ENCODE measurements around the gene CTTNBP2.

Gene CTTNBP2

DNA sequence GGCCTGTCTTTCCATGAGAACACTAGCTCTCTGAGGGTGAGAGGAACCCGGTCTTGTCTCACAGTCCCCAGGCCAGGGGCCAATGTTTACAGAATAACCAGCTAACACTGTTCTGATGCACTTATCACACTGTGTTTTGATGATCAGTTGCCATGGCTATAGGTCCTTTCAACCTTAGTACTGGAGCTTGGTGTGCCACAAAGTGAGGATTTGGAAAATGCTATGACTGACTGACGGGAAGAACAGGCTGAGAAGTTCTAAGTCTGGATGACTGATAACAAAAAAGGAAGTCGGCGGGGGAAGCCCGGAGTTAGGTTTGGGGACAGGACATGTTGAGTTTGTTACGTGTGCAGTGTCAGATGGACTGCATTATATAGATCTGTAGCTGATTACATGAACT lies 141.8 kb downstream of the CTTNBP2 start:
- Histone ChIP-seq H3K27me3 (replicated peaks; ENCODE audit: insufficient read depth, low read length) (no peaks in the 10 kb centered on the region), H3F3A (ENCODE audit: insufficient read depth, low read length) (no peaks in the 10 kb centered on the region), H3K9me3 (replicated peaks; ENCODE audit: insufficient read depth, low read length) (no peaks in the 10 kb centered on the region), H3K4me2 (ENCODE audit: low read depth, low read length) (no peak overlapping the region), H3K79me2 (ENCODE audit: low read length) (no peaks in the 10 kb centered on the region), H3K36me3 (replicated peaks; ENCODE audit: insufficient read depth, low read length) (no peaks in the 10 kb centered on the region), H4K20me1 (ENCODE audit: insufficient read depth, low read length) (no peaks in the 10 kb centered on the region), H3K27ac (ENCODE audit: low read length) (no peak overlapping the region), H3K4me3 (ENCODE audit: low read length) (no peak overlapping the region), H2AFZ (ENCODE audit: low read length) (no peak overlapping the region), H3K9ac (ENCODE audit: low read length) (no peak overlapping the region), H3K9me2 (replicated peaks; ENCODE audit: insufficient read depth, low read length) (no peaks in the 10 kb centered on the region), H3K4me1 (ENCODE audit: low read length) (no peaks in the 10 kb centered on the region)
- DNase-seq = no peak
- TF ChIP-seq, protein P1, sequence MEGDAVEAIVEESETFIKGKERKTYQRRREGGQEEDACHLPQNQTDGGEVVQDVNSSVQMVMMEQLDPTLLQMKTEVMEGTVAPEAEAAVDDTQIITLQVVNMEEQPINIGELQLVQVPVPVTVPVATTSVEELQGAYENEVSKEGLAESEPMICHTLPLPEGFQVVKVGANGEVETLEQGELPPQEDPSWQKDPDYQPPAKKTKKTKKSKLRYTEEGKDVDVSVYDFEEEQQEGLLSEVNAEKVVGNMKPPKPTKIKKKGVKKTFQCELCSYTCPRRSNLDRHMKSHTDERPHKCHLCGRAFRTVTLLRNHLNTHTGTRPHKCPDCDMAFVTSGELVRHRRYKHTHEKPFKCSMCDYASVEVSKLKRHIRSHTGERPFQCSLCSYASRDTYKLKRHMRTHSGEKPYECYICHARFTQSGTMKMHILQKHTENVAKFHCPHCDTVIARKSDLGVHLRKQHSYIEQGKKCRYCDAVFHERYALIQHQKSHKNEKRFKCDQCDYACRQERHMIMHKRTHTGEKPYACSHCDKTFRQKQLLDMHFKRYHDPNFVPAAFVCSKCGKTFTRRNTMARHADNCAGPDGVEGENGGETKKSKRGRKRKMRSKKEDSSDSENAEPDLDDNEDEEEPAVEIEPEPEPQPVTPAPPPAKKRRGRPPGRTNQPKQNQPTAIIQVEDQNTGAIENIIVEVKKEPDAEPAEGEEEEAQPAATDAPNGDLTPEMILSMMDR (IDR thresholded peaks at IDR 0.05; ENCODE audit: low read length) = no peak
- TF ChIP-seq EZH2 (optimal IDR thresholded peaks at IDR 0.05; ENCODE audit: low read depth, low read length) (no peak), EZH2phosphoT487 (IDR thresholded peaks at IDR 0.05; ENCODE audit: low read length) (no peak)

DNA sequence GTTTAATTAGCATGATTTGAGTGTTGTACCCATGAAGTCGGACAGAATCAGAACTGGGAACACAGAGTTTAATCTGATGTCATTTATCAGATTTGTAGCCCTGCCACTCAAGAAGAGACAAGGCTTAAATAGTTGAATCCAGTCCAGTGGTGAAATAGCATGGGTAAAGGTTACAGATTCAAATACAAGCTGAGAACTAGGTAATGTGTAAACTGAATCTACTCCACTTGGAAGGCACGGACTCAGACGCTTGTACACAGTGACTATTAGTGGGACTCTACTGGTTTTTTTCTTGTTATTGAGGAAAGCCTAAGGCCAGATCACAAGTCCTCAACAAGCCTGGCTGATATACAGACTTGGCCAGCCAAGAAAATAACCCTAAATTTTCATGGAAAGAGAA lies 142.9 kb downstream of the CTTNBP2 start:
- no peaks in the 10 kb centered on the region for H3K36me3 ChIP-seq (replicated peaks; ENCODE audit: insufficient read depth, low read length)
- H3K79me2 ChIP-seq (ENCODE audit: low read length) = no peaks in the 10 kb centered on the region
- H3F3A ChIP-seq (ENCODE audit: insufficient read depth, low read length) = no peaks in the 10 kb centered on the region
- TF ChIP-seq, protein P1 (IDR thresholded peaks at IDR 0.05; ENCODE audit: low read length) = no peak
- TF ChIP-seq EZH2 (optimal IDR thresholded peaks at IDR 0.05; ENCODE audit: low read depth, low read length) (no peak), EZH2phosphoT487 (IDR thresholded peaks at IDR 0.05; ENCODE audit: low read length) (no peak)
- H4K20me1 ChIP-seq (ENCODE audit: insufficient read depth, low read length) = no peaks in the 10 kb centered on the region
- no peak overlapping the region for H2AFZ ChIP-seq (ENCODE audit: low read length)
- peaks cover 3% of the 10 kb centered on the region for H3K4me1 ChIP-seq (ENCODE audit: low read length)
- no peak overlapping the region for H3K27ac ChIP-seq (ENCODE audit: low read length)
- no peaks in the 10 kb centered on the region for H3K9me2 ChIP-seq (replicated peaks; ENCODE audit: insufficient read depth, low read length)
- no peak overlapping the region for H3K4me3 ChIP-seq (ENCODE audit: low read length)
- H3K27me3 ChIP-seq (replicated peaks; ENCODE audit: insufficient read depth, low read length) = no peaks in the 10 kb centered on the region
- DNase-seq = no peak
- H3K9me3 ChIP-seq (replicated peaks; ENCODE audit: insufficient read depth, low read length) = no peaks in the 10 kb centered on the region
- H3K9ac ChIP-seq (ENCODE audit: low read length) = no peak overlapping the region
- no peak overlapping the region for H3K4me2 ChIP-seq (ENCODE audit: low read depth, low read length)

DNA sequence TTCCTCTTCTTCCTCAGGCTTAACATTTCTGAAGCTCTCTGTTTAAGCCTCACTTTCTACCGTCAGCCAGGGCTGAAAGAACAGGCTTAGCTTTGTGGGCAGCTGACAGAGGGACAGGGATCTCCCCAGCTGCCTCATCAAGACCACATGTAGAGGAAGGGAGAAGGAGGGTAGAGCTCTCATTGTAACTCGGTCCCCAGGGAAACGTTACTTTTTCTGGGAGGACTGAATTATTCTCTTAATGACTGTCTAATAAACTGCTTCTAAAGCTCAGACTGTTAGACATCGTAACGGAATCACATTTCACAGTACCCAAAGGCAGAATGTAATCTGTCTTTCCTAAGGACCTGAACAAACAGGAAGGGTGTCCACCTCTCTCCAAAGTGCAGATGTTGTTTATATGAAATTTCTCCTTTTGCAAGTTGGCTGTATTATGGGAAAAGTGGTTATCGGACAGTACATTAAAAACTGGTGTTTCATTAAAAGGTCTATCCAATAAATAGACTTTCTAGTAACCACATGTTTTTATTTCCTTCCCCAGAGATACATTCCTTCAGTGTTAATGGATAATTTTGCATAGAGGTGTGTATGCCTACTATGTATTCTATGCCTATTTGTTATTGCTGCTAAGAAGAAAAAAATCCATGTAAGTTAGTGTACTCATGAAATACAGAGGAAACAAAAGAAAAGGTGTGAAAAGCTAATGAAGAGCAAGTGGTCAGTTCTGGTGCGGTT lies 144.2 kb downstream of the CTTNBP2 start:
- H3K9ac ChIP-seq (ENCODE audit: low read length) = no peak overlapping the region
- H3K9me3 ChIP-seq (replicated peaks; ENCODE audit: insufficient read depth, low read length) = no peaks in the 10 kb centered on the region
- DNase-seq = no peak
- H3K79me2 ChIP-seq (ENCODE audit: low read length) = no peaks in the 10 kb centered on the region
- TF ChIP-seq EZH2phosphoT487 (IDR thresholded peaks at IDR 0.05; ENCODE audit: low read length) (no peak), EZH2 (optimal IDR thresholded peaks at IDR 0.05; ENCODE audit: low read depth, low read length) (no peak)
- TF ChIP-seq, protein P1 (IDR thresholded peaks at IDR 0.05; ENCODE audit: low read length) = no peak
- H3K27me3 ChIP-seq (replicated peaks; ENCODE audit: insufficient read depth, low read length) = no peaks in the 10 kb centered on the region
- H2AFZ ChIP-seq (ENCODE audit: low read length) = no peak overlapping the region
- H3K27ac ChIP-seq (ENCODE audit: low read length) = no peak overlapping the region
- H3K36me3 ChIP-seq (replicated peaks; ENCODE audit: insufficient read depth, low read length) = no peaks in the 10 kb centered on the region
- peaks cover 16% of the 10 kb centered on the region for H3K4me1 ChIP-seq (ENCODE audit: low read length)
- no peaks in the 10 kb centered on the region for H3K9me2 ChIP-seq (replicated peaks; ENCODE audit: insufficient read depth, low read length)
- no peak overlapping the region for H3K4me2 ChIP-seq (ENCODE audit: low read depth, low read length)
- H3K4me3 ChIP-seq (ENCODE audit: low read length) = no peak overlapping the region
- no peaks in the 10 kb centered on the region for H4K20me1 ChIP-seq (ENCODE audit: insufficient read depth, low read length)
- no peaks in the 10 kb centered on the region for H3F3A ChIP-seq (ENCODE audit: insufficient read depth, low read length)
